Fibroblast of lung (primary cell): ENCODE measurements around the gene REG1A. TPM values are rescaled to one million over a fixed set of nuclear protein-coding genes. Genes with fewer than 3 reads are reported as not detected.

ENCODE experiments used
- DNase-seq, 2 donors: peaks; one replicate each; pipeline versions ENCODE4 v3.0.0 to v3.0.0-alpha.2; 2010; ENCODE audit warnings: low read depth in 2 of 2
- H2AFZ ChIP-seq: 2 replicates; pipeline ENCODE4 v1.5.1; 2012; ENCODE audit warnings: low read length, control low read depth, inconsistent platforms
- H3K27ac ChIP-seq: 2 replicates; pipeline ENCODE4 v1.5.1; 2011; ENCODE audit warnings: low read length, control low read depth; ENCODE audit not compliant: insufficient read depth
- H3K27me3 ChIP-seq: 2 replicates; pipeline ENCODE4 v1.5.1; 2011; ENCODE audit warnings: mild to moderate bottlenecking, low read length; ENCODE audit not compliant: control insufficient read depth, insufficient read depth
- H3K36me3 ChIP-seq: 2 replicates; pipeline ENCODE4 v1.5.1; 2011; ENCODE audit warnings: low read length; ENCODE audit not compliant: control insufficient read depth, insufficient read depth
- H3K4me1 ChIP-seq: 2 replicates; pipeline ENCODE4 v1.5.1; 2011; ENCODE audit warnings: low read length; ENCODE audit not compliant: control insufficient read depth, insufficient read depth; ENCODE audit errors: extremely low read depth
- H3K4me2 ChIP-seq: 2 replicates; pipeline ENCODE4 v1.5.1; 2011; ENCODE audit warnings: low read length, control low read depth; ENCODE audit not compliant: insufficient read depth; ENCODE audit errors: extremely low read depth
- H3K4me3 ChIP-seq, 4 experiments: fragments of 200-600 bp in 1 of 4; sonication (generic) in 1 of 4; replicated peaks in 1 of 4; 2 replicates each; pipeline ENCODE4 v1.5.1; 2011 to 2016; ENCODE audit warnings: low read length in 4 of 4, low read depth in 3 of 4, mild to moderate bottlenecking in 3 of 4, control low read depth in 2 of 4, inconsistent platforms in 1 of 4, mixed read lengths in 1 of 4; ENCODE audit not compliant: insufficient read depth in 1 of 4; ENCODE audit errors: control extremely low read depth in 1 of 4
- H3K79me2 ChIP-seq: 2 replicates; pipeline ENCODE4 v1.5.1; 2012; ENCODE audit warnings: mild to moderate bottlenecking, low read length, inconsistent platforms; ENCODE audit not compliant: control insufficient read depth, insufficient read depth
- H3K9ac ChIP-seq: 2 replicates; pipeline ENCODE4 v1.5.1; 2011; ENCODE audit warnings: mild to moderate bottlenecking, low read length, control low read depth; ENCODE audit not compliant: insufficient read depth
- H3K9me3 ChIP-seq: 2 replicates; pipeline ENCODE4 v1.5.1; 2012; ENCODE audit warnings: low read depth, low read length; ENCODE audit not compliant: control insufficient read depth, insufficient read depth
- H4K20me1 ChIP-seq: 2 replicates; pipeline ENCODE4 v1.5.1; 2011; ENCODE audit warnings: low read length; ENCODE audit not compliant: control insufficient read depth, insufficient read depth; ENCODE audit errors: extremely low read depth
- CTCF ChIP-seq, 2 donors: IDR thresholded peaks in 1 of 2; conservative IDR thresholded peaks in 1 of 2; 1 replicate in 1 of 2; 2 replicates in 1 of 2; pipeline ENCODE4 v1.5.1; 2011 to 2012; ENCODE audit warnings: low read length in 2 of 2, control low read depth in 1 of 2, inconsistent platforms in 1 of 2, low read depth in 1 of 2, mild to moderate bottlenecking in 1 of 2
- EZH2 ChIP-seq: IDR thresholded peaks from 2 replicates; pipeline ENCODE4 v1.5.1; 2012; ENCODE audit warnings: low read length, control low read depth, mild to moderate bottlenecking; ENCODE audit errors: missing control alignments
- polyA plus RNA-seq, 2 donors: library from polyadenylated mRNA; depleted of rRNA in 1 of 2; stranded (reverse) in 1 of 2; unstranded in 1 of 2; fragments of >200 nt; gene quantifications; 2 replicates each; pipeline ENCODE4 v1.2.1, GENCODE V29; 2011 to 2012; ENCODE audit warnings: missing spikeins in 1 of 2
- total RNA-seq: library from RNA; depleted of rRNA; stranded (reverse); fragments of >200 nt; gene quantifications from 2 replicates; pipeline ENCODE4 v1.2.1, GENCODE V29; 2014

Gene REG1A
- total and polyA plus RNA-seq, 2 donors (not counting 1 experiment from before 2014, with no cell fraction given): not detected

- Histone ChIP-seq H3K27ac (no peak overlapping the region), H3K9me3 (no peaks in the 10 kb centered on the region), H3K4me2 (no peak overlapping the region), H3K9ac (no peak overlapping the region), H3K36me3 (no peaks in the 10 kb centered on the region), H3K79me2 (no peaks in the 10 kb centered on the region), H3K4me1 (no peaks in the 10 kb centered on the region), H4K20me1 (no peaks in the 10 kb centered on the region), H3K27me3 (no peaks in the 10 kb centered on the region), H3K4me3 (no peak overlapping the region), H2AFZ (no peak overlapping the region)
- no peak for TF ChIP-seq CTCF (conservative IDR thresholded peaks at IDR 0.05 in 1 of 2, IDR thresholded peaks at IDR 0.05 in 1 of 2; ENCODE audit: low read depth in 1 of 2, low read length in 2 of 2)
- TF ChIP-seq EZH2: no peak
- DNase-seq: no peak
Observed at GRCh38 chr2:79097843-79098242, 22.4 kb upstream of the REG1A start.

- no peaks in the 10 kb centered on the region for H3K9me3 ChIP-seq
- no peak overlapping the region for H3K4me3 ChIP-seq
- H3K27ac ChIP-seq: no peak overlapping the region
- H4K20me1 ChIP-seq: no peaks in the 10 kb centered on the region
- H2AFZ ChIP-seq: no peak overlapping the region
- H3K4me2 ChIP-seq: no peak overlapping the region
- TF ChIP-seq CTCF (conservative IDR thresholded peaks at IDR 0.05 in 1 of 2, IDR thresholded peaks at IDR 0.05 in 1 of 2; ENCODE audit: low read depth in 1 of 2, low read length in 2 of 2) (no peak), EZH2 (no peak)
- DNase-seq: no peak
- H3K9ac ChIP-seq: no peak overlapping the region
- no peaks in the 10 kb centered on the region for H3K79me2 ChIP-seq
- H3K27me3 ChIP-seq: no peaks in the 10 kb centered on the region
- no peaks in the 10 kb centered on the region for H3K36me3 ChIP-seq
- H3K4me1 ChIP-seq: no peaks in the 10 kb centered on the region
Observed at GRCh38 chr2:79099140-79099686, 21.1 kb upstream of the REG1A start.

- TF ChIP-seq EZH2 (no peak), CTCF (conservative IDR thresholded peaks at IDR 0.05 in 1 of 2, IDR thresholded peaks at IDR 0.05 in 1 of 2; ENCODE audit: low read depth in 1 of 2, low read length in 2 of 2) (no peak)
- Histone ChIP-seq H3K4me2 (no peak overlapping the region), H3K9me3 (no peaks in the 10 kb centered on the region), H3K27ac (no peak overlapping the region), H3K36me3 (no peaks in the 10 kb centered on the region), H3K79me2 (no peaks in the 10 kb centered on the region), H4K20me1 (no peaks in the 10 kb centered on the region), H3K4me1 (no peaks in the 10 kb centered on the region), H3K4me3 (no peak overlapping the region), H3K9ac (no peak overlapping the region), H2AFZ (no peak overlapping the region), H3K27me3 (no peaks in the 10 kb centered on the region)
- DNase-seq: no peak
Observed at GRCh38 chr2:79100285-79100684, 20.0 kb upstream of the REG1A start.
